ENCODE data around the gene VAMP5.

GRCh38 chr2:85548608-85548900 is 35.7 kb upstream of the VAMP5 start:
- TF ChIP-seq CTCF (conservative IDR thresholded peaks at IDR 0.05) (no peak), ZFX (IDR thresholded peaks at IDR 0.05) (no peak)
